SU-DHL-6 (cell line): ENCODE measurements around the gene EYA3.

Experiments
- H2AFZ ChIP-seq: fragments of 200-600 bp; sonication (generic); 2 replicates; pipeline ENCODE4 v1.6.1; 2014; ENCODE audit warnings: low read depth, mild to moderate bottlenecking, moderate library complexity, mixed read lengths, antibody characterized with exemption, low read length; ENCODE audit not compliant: severe bottlenecking
- H3F3A ChIP-seq: fragments of 200-600 bp; shearing (Covaris generic); 2 replicates; pipeline ENCODE4 v1.6.0; 2016; ENCODE audit warnings: antibody characterized with exemption, mild to moderate bottlenecking; ENCODE audit not compliant: insufficient read depth
- H3K27ac ChIP-seq: fragments of 200-600 bp; sonication (generic); 2 replicates; pipeline ENCODE4 v1.5.1; 2016; ENCODE audit warnings: low read depth, mild to moderate bottlenecking, low read length, moderate library complexity, mixed read lengths
- H3K27me3 ChIP-seq: fragments of 200-600 bp; sonication (generic), shearing (Covaris generic); 2 replicates; pipeline ENCODE4 v1.6.0; 2014; ENCODE audit warnings: mild to moderate bottlenecking, low read length
- H3K36me3 ChIP-seq: fragments of 200-600 bp; sonication (generic); 2 replicates; pipeline ENCODE4 v1.6.1; 2014; ENCODE audit warnings: mild to moderate bottlenecking, low read length, mixed read lengths
- H3K4me2 ChIP-seq: fragments of 300-600, 200-600 bp; shearing (Covaris generic), sonication (generic); 2 replicates; pipeline ENCODE4 v1.6.0; 2014; ENCODE audit warnings: low read length, low read depth, mild to moderate bottlenecking; ENCODE audit not compliant: poor library complexity, severe bottlenecking
- H3K4me3 ChIP-seq: fragments of 200-600 bp; sonication (generic); 2 replicates; pipeline ENCODE4 v1.5.1; 2014; ENCODE audit warnings: antibody characterized with exemption, low read length, mild to moderate bottlenecking, mixed read lengths; ENCODE audit not compliant: insufficient read depth, poor library complexity, severe bottlenecking
- H3K79me2 ChIP-seq: fragments of 200-600 bp; sonication (generic); 2 replicates; pipeline ENCODE4 v1.6.1; 2014; ENCODE audit warnings: mild to moderate bottlenecking, low read length, moderate library complexity; ENCODE audit not compliant: insufficient read depth
- H3K9ac ChIP-seq: fragments of 200-600 bp; sonication (generic); 2 replicates; pipeline ENCODE4 v1.7.0; 2014; ENCODE audit warnings: mild to moderate bottlenecking, low read length
- H3K9me2 ChIP-seq: fragments of 200-600 bp; sonication (generic); replicated peaks from 2 replicates; pipeline ENCODE4 v1.6.1; 2014; ENCODE audit warnings: low read length; ENCODE audit not compliant: insufficient read depth
- H3K9me3 ChIP-seq: fragments of 200-600 bp; sonication (generic); 2 replicates; pipeline ENCODE4 v1.6.1; 2014; ENCODE audit warnings: low read length, mixed read lengths; ENCODE audit not compliant: insufficient read depth
- H4K20me1 ChIP-seq: fragments of 200-600 bp; sonication (generic); 2 replicates; pipeline ENCODE4 v1.6.1; 2014; ENCODE audit warnings: low read depth, mild to moderate bottlenecking, antibody characterized with exemption, low read length, moderate library complexity, mixed read lengths
- CTCF ChIP-seq: fragments of 200-600 bp; sonication (generic); IDR thresholded peaks from one replicate; pipeline ENCODE4 v1.5.1; 2017; ENCODE audit warnings: antibody characterized with exemption, mild to moderate bottlenecking, low read length, moderate library complexity; ENCODE audit not compliant: insufficient read depth, poor library complexity, severe bottlenecking
- EZH2phosphoT487 ChIP-seq: fragments of 200-600 bp; sonication (generic), shearing (Covaris generic); conservative IDR thresholded peaks from 2 replicates; pipeline ENCODE4 v1.6.1; 2018; ENCODE audit warnings: mild to moderate bottlenecking, antibody characterized with exemption, low read length, moderate library complexity, mixed read lengths

Gene EYA3

DNA sequence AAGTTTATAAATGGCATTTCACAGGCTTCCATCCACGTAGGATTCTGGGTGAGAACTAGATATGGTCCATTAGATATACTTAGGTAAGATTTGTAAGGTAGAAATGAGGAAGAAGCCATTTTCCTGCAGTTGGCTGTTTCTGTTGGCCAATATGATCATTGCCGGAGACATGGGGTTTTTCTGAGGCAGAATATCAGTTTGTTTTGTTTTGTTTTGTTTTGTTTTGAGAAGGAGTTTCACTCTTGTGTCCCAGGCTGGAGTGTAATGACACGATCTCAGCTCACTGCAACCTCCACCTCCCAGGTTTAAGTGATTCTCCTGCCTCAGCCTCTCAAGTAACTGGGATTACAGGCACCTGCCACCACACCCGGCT, 8.7 kb upstream of the EYA3 start:
- no peaks in the 10 kb centered on the region for H3K27me3 ChIP-seq
- H3K9me3 ChIP-seq, result no peaks in the 10 kb centered on the region
- H3K4me3 ChIP-seq, result no peak overlapping the region
- H3K27ac ChIP-seq, result no peak overlapping the region
- no peak overlapping the region for H3K9ac ChIP-seq
- H2AFZ ChIP-seq, result no peak overlapping the region
- no peaks in the 10 kb centered on the region for H3K9me2 ChIP-seq
- TF ChIP-seq EZH2phosphoT487 (no peak), CTCF (no peak)
- H3K4me2 ChIP-seq, result no peak overlapping the region
- no peaks in the 10 kb centered on the region for H3F3A ChIP-seq
- no peaks in the 10 kb centered on the region for H4K20me1 ChIP-seq
- no peaks in the 10 kb centered on the region for H3K79me2 ChIP-seq
- no peaks in the 10 kb centered on the region for H3K36me3 ChIP-seq

- Histone ChIP-seq H2AFZ (no peak overlapping the region), H4K20me1 (no peaks in the 10 kb centered on the region), H3K4me2 (no peak overlapping the region), H3K9me3 (no peaks in the 10 kb centered on the region), H3K79me2 (no peaks in the 10 kb centered on the region), H3K27me3 (no peaks in the 10 kb centered on the region), H3K9me2 (no peaks in the 10 kb centered on the region), H3K27ac (no peak overlapping the region), H3K36me3 (no peaks in the 10 kb centered on the region), H3K4me3 (no peak overlapping the region), H3K9ac (no peak overlapping the region), H3F3A (0 out of 2 replicates have a peak, but pooled peaks cover under 1% of the 10 kb centered on the region)
- TF ChIP-seq CTCF (no peak), EZH2phosphoT487 (no peak)
Observed at GRCh38 chr1:28096210-28097099, 8.0 kb upstream of the EYA3 start.

DNA sequence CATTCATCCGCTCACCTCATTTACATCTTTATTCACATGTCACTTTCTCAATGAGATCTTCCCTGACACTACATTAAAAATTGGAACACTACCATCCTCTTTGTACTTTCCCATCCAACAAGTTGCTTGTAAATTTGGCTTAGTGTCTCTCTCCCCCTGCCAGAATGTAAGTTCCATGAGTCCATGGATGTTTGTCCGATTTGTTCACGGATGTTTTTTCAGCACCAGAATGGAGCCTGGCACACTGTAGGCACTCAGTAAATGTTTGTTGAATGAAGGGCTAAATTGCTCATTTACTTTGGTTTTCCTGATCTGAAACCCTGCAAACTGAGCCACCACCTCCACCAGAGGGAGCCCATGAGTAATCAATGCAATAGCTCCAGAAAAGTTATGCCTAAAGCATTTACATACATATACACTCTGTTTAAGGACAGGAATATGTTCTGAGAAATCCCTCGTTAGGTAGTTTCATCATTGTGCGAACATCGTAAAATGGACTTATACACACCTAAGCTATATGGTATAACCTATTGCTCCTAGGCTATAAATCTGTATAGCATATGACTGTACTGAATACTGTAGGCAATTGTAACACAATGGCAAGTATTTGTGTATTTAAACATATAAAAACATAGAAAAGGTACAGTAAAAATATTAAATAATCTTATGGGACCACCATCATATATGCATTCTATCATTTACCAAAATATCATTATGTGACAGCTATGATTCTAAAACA, 2.8 kb upstream of the EYA3 start:
- TF ChIP-seq CTCF (peak; percentile 78), EZH2phosphoT487 (no peak)
- Histone ChIP-seq H3K27me3 (no peaks in the 10 kb centered on the region), H2AFZ (peak overlapping the region; percentile 23), H3K36me3 (no peaks in the 10 kb centered on the region), H3K4me3 (no peak overlapping the region), H3K9ac (peak overlapping the region; percentile 36), H3F3A (peaks cover 34% of the 10 kb centered on the region), H3K9me2 (no peaks in the 10 kb centered on the region), H3K79me2 (peaks cover 20% of the 10 kb centered on the region), H3K4me2 (peak overlapping the region; percentile 92), H3K27ac (peak overlapping the region; percentile 99), H3K9me3 (no peaks in the 10 kb centered on the region), H4K20me1 (no peaks in the 10 kb centered on the region)
